Endothelial cell of umbilical vein (primary cell): ENCODE data around the gene DMRT3. TPM values are rescaled to one million over a fixed set of nuclear protein-coding genes. Genes with fewer than 3 reads are reported as not detected.

Source experiments
- BruUV-seq: library from RNA; stranded (reverse); fragments of 400-500 nt; replicated peaks from 2 replicates; lab custom pipeline; 2021; lab: Mats Ljungman, UMichigan
- CTCF ChIA-PET: fragments of 300-600, 350-600 bp; sonication (Branson Sonifier 250); formaldehyde crosslinking; loops from one replicate; lab custom pipeline; 2021; ENCODE audit warnings: antibody characterized with exemption, inconsistent platforms; lab: Charles Lee
- POLR2A ChIA-PET: fragments of 300-600, 350-600 bp; sonication (Branson Sonifier 250); formaldehyde crosslinking; loops from one replicate; lab custom pipeline; 2021; ENCODE audit warnings: antibody characterized with exemption, inconsistent platforms; lab: Charles Lee
- DNase-seq: peaks from one replicate; pipeline ENCODE4 v3.0.0-alpha.2; 2011; ENCODE audit warnings: low read depth, low spot score
- FAIRE-seq: peaks from 2 replicates; lab custom pipeline; 2011; peaks lifted over from hg19 to GRCh38; lab: Jason Lieb, UNC
- H2AFZ ChIP-seq: 2 replicates; pipeline ENCODE4 v1.6.0; 2012; ENCODE audit warnings: low read depth, low read length, control low read depth, inconsistent platforms
- H3K27ac ChIP-seq: 2 replicates; pipeline ENCODE4 v1.5.1; 2011; ENCODE audit warnings: low read depth, mild to moderate bottlenecking, control low read depth, low read length, moderate library complexity; ENCODE audit not compliant: insufficient read depth
- H3K27me3 ChIP-seq, 2 experiments: 2 replicates each; pipeline versions ENCODE4 v1.6.0 to v1.6.1; 2011; ENCODE audit warnings: low read length in 2 of 2, mixed read lengths in 1 of 2; ENCODE audit not compliant: control insufficient read depth in 2 of 2, insufficient read depth in 2 of 2
- H3K36me3 ChIP-seq, 2 experiments: 2 replicates in 1 of 2; 3 replicates in 1 of 2; pipeline ENCODE4 v1.5.1; 2011; ENCODE audit warnings: low read length in 2 of 2, mild to moderate bottlenecking in 1 of 2, moderate library complexity in 1 of 2; ENCODE audit not compliant: control insufficient read depth in 2 of 2, insufficient read depth in 2 of 2; ENCODE audit errors: extremely low read depth in 1 of 2
- H3K4me1 ChIP-seq: 3 replicates; pipeline ENCODE4 v1.5.1; 2011; ENCODE audit warnings: mild to moderate bottlenecking, low read length; ENCODE audit not compliant: control insufficient read depth, insufficient read depth; ENCODE audit errors: extremely low read depth
- H3K4me2 ChIP-seq: 2 replicates; pipeline ENCODE4 v1.6.1; 2011; ENCODE audit warnings: low read length, control low read depth, mixed read lengths; ENCODE audit not compliant: insufficient read depth
- H3K4me3 ChIP-seq, 3 experiments: fragments of 200-600 bp in 1 of 3; sonication (generic), shearing (Covaris generic) in 1 of 3; replicated peaks in 1 of 3; 2 replicates each; pipeline ENCODE4 v1.5.1; 2011 to 2016; ENCODE audit warnings: control low read depth in 3 of 3, low read length in 3 of 3, mild to moderate bottlenecking in 2 of 3, inconsistent platforms in 1 of 3, low read depth in 1 of 3, moderate library complexity in 1 of 3; ENCODE audit not compliant: insufficient read depth in 1 of 3
- H3K79me2 ChIP-seq: 2 replicates; pipeline ENCODE4 v1.6.0; 2012; ENCODE audit warnings: low read length, inconsistent platforms; ENCODE audit not compliant: control insufficient read depth, insufficient read depth
- H3K9ac ChIP-seq: replicated peaks from 2 replicates; pipeline ENCODE3; 2011; ENCODE audit warnings: low read length, control low read depth; ENCODE audit not compliant: insufficient read depth; ENCODE audit errors: extremely low read depth
- H3K9me1 ChIP-seq: replicated peaks from 3 replicates; pipeline ENCODE4 v1.6.0; 2011; ENCODE audit warnings: mild to moderate bottlenecking, low read length; ENCODE audit not compliant: control insufficient read depth, insufficient read depth; ENCODE audit errors: extremely low read depth
- H3K9me3 ChIP-seq: replicated peaks from 2 replicates; pipeline ENCODE4 v1.5.1; 2012; ENCODE audit warnings: low read length, inconsistent platforms; ENCODE audit not compliant: control insufficient read depth, insufficient read depth
- H4K20me1 ChIP-seq: replicated peaks from 2 replicates; pipeline ENCODE3; 2011; ENCODE audit warnings: mild to moderate bottlenecking, low read length; ENCODE audit not compliant: control insufficient read depth, insufficient read depth; ENCODE audit errors: extremely low read depth
- CTCF ChIP-seq, 2 donors: IDR thresholded peaks; 1 replicate in 1 of 2; 2 replicates in 1 of 2; pipeline ENCODE4 v1.5.1; 2011; ENCODE audit warnings: low read length in 2 of 2, mild to moderate bottlenecking in 2 of 2, moderate library complexity in 2 of 2, control low read depth in 1 of 2, inconsistent platforms in 1 of 2, low read depth in 1 of 2; ENCODE audit not compliant: insufficient read depth in 1 of 2; ENCODE audit errors: extremely low read depth in 1 of 2
- EZH2 ChIP-seq: IDR thresholded peaks from 2 replicates; pipeline ENCODE4 v1.6.1; 2012; ENCODE audit warnings: borderline replicate concordance, low read depth, mild to moderate bottlenecking, moderate library complexity, low read length, inconsistent platforms; ENCODE audit not compliant: severe bottlenecking
- FOS ChIP-seq: IDR thresholded peaks from 2 replicates; pipeline ENCODE4 v1.6.1; 2011; ENCODE audit warnings: mild to moderate bottlenecking, low read length, moderate library complexity, borderline replicate concordance; ENCODE audit not compliant: insufficient read depth
- GATA2 ChIP-seq: IDR thresholded peaks from 2 replicates; pipeline ENCODE4 v1.7.0; 2011; ENCODE audit warnings: low read depth, mild to moderate bottlenecking, moderate library complexity, mixed read lengths, low read length; ENCODE audit not compliant: insufficient read length, insufficient read depth
- JUN ChIP-seq: IDR thresholded peaks from 2 replicates; pipeline ENCODE4 v1.6.1; 2011; ENCODE audit warnings: borderline replicate concordance, low read depth; ENCODE audit not compliant: insufficient read length, insufficient read depth
- MYC ChIP-seq: IDR thresholded peaks from one replicate; pipeline ENCODE4 v1.6.1; 2011; ENCODE audit warnings: mild to moderate bottlenecking, low read depth, low read length
- POLR2A ChIP-seq: IDR thresholded peaks from 2 replicates; pipeline ENCODE4 v1.6.1; 2012; ENCODE audit warnings: low read depth, mild to moderate bottlenecking, control low read depth, low read length
- POLR2AphosphoS5 ChIP-seq: IDR thresholded peaks from 2 replicates; pipeline ENCODE4 v1.6.1; 2012; ENCODE audit warnings: low read depth, mild to moderate bottlenecking, control low read depth, low read length, moderate library complexity; ENCODE audit not compliant: insufficient read depth
- dilution Hi-C: fragments of 300-500 bp; cut with MboI; formaldehyde crosslinking; loops from one replicate; pipeline ENCODE4 v1.15.0; 2019; ENCODE audit warnings: low sequenced_read_pairs; ENCODE audit not compliant: extremely low pct_ligation_motif_present
- intact Hi-C: fragments of 100-400 bp; cut with micrococcal nuclease; formaldehyde crosslinking; loops from one replicate; pipeline ENCODE4 v1.10.0; 2022
- polyA plus RNA-seq, 4 experiments: library from polyadenylated mRNA; depleted of rRNA in 3 of 4; stranded (reverse) in 3 of 4; unstranded in 1 of 4; fragments of >200 nt; gene quantifications; 2 replicates each; pipeline versions ENCODE4 v1.2.1 to v1.2.3, GENCODE V29; 2011 to 2012; ENCODE audit warnings: missing spikeins in 1 of 4
- total RNA-seq: library from RNA; stranded (reverse); gene quantifications from 2 replicates; pipeline ENCODE4 v1.2.3, GENCODE V29; 2021
- TF ChIP-seq, protein P1 (sequence below): IDR thresholded peaks from 2 replicates; pipeline ENCODE4 v1.6.1; 2011; ENCODE audit not compliant: insufficient read depth, insufficient read length

The DMRT3 gene
- total and polyA plus RNA-seq, 2 donors (not counting 3 experiments of a cell fraction or from before 2014, with no cell fraction given) = not detected

DNA sequence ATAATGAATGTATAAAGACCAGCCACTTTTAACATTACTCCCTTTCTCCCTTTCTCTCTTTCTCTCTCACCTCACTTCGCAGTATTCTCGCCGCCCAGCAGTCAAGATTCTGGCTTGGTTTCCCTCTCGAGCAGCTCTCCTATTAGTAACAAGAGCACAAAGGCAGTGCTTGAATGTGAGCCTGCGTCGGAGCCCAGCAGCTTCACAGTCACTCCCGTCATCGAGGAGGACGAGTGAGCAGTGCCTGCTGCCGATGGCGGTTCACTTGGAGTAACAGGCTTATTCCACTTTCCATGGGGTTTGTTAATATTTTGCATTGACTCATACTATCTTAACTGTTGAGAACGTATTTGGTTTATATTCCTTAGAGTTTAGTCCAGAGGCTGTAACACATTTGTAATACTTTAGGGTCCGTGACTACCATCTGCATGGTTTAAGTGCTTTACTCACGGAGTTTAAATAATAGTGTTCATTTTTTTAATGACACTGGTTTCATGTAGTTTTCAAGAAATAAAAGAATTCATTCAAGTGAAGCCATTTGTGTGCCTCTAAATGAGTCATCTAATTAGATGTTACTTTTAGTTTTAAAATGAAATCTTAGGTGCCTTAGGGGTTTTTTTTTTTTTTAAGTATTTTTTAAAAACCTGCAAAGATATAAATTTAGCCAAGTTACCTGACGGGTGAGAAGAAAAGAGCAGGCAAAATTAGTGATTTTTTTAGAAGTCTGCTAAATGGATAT is 8.4 kb upstream of the DMRT3 start:
- no peak overlapping the region for H3K9ac ChIP-seq
- POLR2A ChIA-PET = no interaction called here

More for the DNA sequence above, 8.4 kb upstream of the DMRT3 start:
- no peak overlapping the region for H2AFZ ChIP-seq
- no peaks in the 10 kb centered on the region for H3K36me3 ChIP-seq
- H3K79me2 ChIP-seq = no peaks in the 10 kb centered on the region
- FAIRE-seq = no peak
- dilution Hi-C loops (no loop called here), intact Hi-C loops (no loop called here)
- no peaks in the 10 kb centered on the region for H3K9me1 ChIP-seq
- H3K4me3 ChIP-seq = no peak overlapping the region
- H3K4me2 ChIP-seq = no peak overlapping the region
- H3K27ac ChIP-seq = no peak overlapping the region
- TF ChIP-seq FOS (no peak), MYC (no peak), JUN (no peak), EZH2 (no peak), POLR2A (no peak), POLR2AphosphoS5 (no peak), GATA2 (no peak), CTCF (IDR thresholded peaks at IDR 0.05; ENCODE audit: extremely low read depth in 1 of 2, insufficient read depth in 1 of 2, low read depth in 1 of 2, low read length in 2 of 2) (no peak)
- TF ChIP-seq, protein P1, sequence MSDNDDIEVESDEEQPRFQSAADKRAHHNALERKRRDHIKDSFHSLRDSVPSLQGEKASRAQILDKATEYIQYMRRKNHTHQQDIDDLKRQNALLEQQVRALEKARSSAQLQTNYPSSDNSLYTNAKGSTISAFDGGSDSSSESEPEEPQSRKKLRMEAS = no peak
- no peaks in the 10 kb centered on the region for H4K20me1 ChIP-seq
- H3K4me1 ChIP-seq = no peaks in the 10 kb centered on the region
- DNase-seq = no peak
- H3K9me3 ChIP-seq = no peaks in the 10 kb centered on the region
- H3K27me3 ChIP-seq = peaks cover 58 to 85% of the 10 kb centered on the region in 2 experiments
- CTCF ChIA-PET = no interaction called here
- no TSS peak for BruUV-seq
